Body of pancreas (tissue), 4 donors: ENCODE data around the gene MYO1E.

ENCODE experiments used
- CTCF ChIP-seq, 7 experiments: fragments of 450-650 bp in 4 of 7; fragments of 200-600 bp in 3 of 7; sonication (generic) in 3 of 7; IDR thresholded peaks; one replicate each; pipeline ENCODE4 v1.5.1; 2016 to 2019; ENCODE audit warnings: antibody characterized with exemption in 7 of 7
- POLR2A ChIP-seq, 3 donors: fragments of 450-650 bp; IDR thresholded peaks; one replicate each; pipeline ENCODE4 v1.6.1; 2016; ENCODE audit warnings: antibody characterized with exemption in 3 of 3, mild to moderate bottlenecking in 2 of 3

GRCh38 chr15:59401824-59402569, 29.3 kb upstream of the MYO1E start:
- TF ChIP-seq CTCF (IDR thresholded peaks at IDR 0.05) (no peak), POLR2A (IDR thresholded peaks at IDR 0.05) (no peak)
